Measurements from ENCODE around the gene CASP8AP2. TPM values are rescaled to one million over a fixed set of nuclear protein-coding genes. Genes with fewer than 3 reads are reported as not detected.

The CASP8AP2 gene
- total and polyA plus RNA-seq, 2 of the 13 experiments (the other 11 are each of a cell fraction or from before 2014, with no cell fraction given), result 5.7 to 13.5 TPM

DNA sequence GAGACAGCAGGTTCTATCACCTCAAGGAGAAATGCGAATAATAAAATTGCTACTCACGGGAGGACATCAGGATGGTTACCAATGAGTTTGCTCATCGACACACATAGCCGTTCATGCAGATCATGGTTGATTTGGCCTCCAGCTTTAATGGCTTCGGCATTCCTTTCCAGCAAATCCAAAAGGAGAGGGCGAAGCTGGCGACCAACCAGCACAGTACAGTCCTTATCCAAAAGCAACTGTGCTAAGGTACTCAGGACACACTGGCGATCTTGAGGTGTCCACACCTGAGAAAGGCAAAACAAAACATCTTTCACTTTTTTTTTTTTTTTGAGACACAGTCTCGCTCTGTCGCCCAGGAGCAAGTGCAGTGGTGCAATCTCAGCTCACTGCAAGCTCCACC lies 26.4 kb upstream of the CASP8AP2 start:
- Histone ChIP-seq H2AFZ (ENCODE audit: low read length) (no peak overlapping the region), H3K36me3 (replicated peaks in 1 of 2; ENCODE audit: control insufficient read depth in 1 of 2, insufficient read depth in 2 of 2, low read length in 2 of 2) (peaks cover 9 to 34% of the 10 kb centered on the region in 2 experiments), H3K27me3 (ENCODE audit: control insufficient read depth in 1 of 2, insufficient read depth in 2 of 2, low read length in 2 of 2) (no peaks in the 10 kb centered on the region), H3K27ac (ENCODE audit: extremely low read length, insufficient read depth, low read length) (no peak overlapping the region), H3K4me3 (replicated peaks in 1 of 3; ENCODE audit: insufficient read depth in 1 of 3, low read depth in 2 of 3, low read length in 3 of 3) (no peak overlapping the region), H4K20me1 (ENCODE audit: insufficient read depth, low read length) (no peaks in the 10 kb centered on the region), H3K4me1 (ENCODE audit: insufficient read depth, low read length) (no peaks in the 10 kb centered on the region), H3K79me2 (ENCODE audit: insufficient read depth, low read length) (peaks cover 41% of the 10 kb centered on the region), H3K9me3 (ENCODE audit: low read length) (no peaks in the 10 kb centered on the region), H3K9ac (ENCODE audit: insufficient read depth, low read depth, low read length) (no peak overlapping the region), H3K4me2 (ENCODE audit: low read depth, low read length) (no peak overlapping the region)
- no peak for ATAC-seq
- ChIA-PET CTCF (ENCODE audit: low intra/inter-chr PET ratio, low total read pairs) (no interaction called here), POLR2A (no interaction called here)
- 95% methylated on average over 10 of the region's 10 CpGs for WGBS (ENCODE audit: low lambda C conversion rate)
- intact Hi-C loops (cut with micrococcal nuclease; ENCODE audit: unreplicated experiment) (no loop called here), in situ Hi-C loops (cut with HindIII; ENCODE audit: extremely low pct_ligation_motif_present, low pct_unique_long_range_greater_than_20kb) (no loop called here)
- no peak for DNase-seq (ENCODE audit: low spot score)
- no peak for FAIRE-seq
- TF ChIP-seq GZF1 (CRISPR knock-in tag; IDR thresholded peaks at IDR 0.05) (no peak), FOXO4 (CRISPR knock-in tag; conservative IDR thresholded peaks at IDR 0.05) (no peak), ZNF563 (CRISPR knock-in tag; IDR thresholded peaks at IDR 0.05) (no peak)
- no TSS peak for BruUV-seq (replicated peaks)

- no peaks in the 10 kb centered on the region for H3K9me3 ChIP-seq (ENCODE audit: low read length)
- no peak overlapping the region for H3K4me3 ChIP-seq (replicated peaks in 1 of 3; ENCODE audit: insufficient read depth in 1 of 3, low read depth in 2 of 3, low read length in 3 of 3)
- no peak for ATAC-seq
- no peaks in the 10 kb centered on the region for H4K20me1 ChIP-seq (ENCODE audit: insufficient read depth, low read length)
- H3K27me3 ChIP-seq (ENCODE audit: control insufficient read depth in 1 of 2, insufficient read depth in 2 of 2, low read length in 2 of 2), result no peaks in the 10 kb centered on the region
- FAIRE-seq, result no peak
- no peak overlapping the region for H3K27ac ChIP-seq (ENCODE audit: extremely low read length, insufficient read depth, low read length)
- H3K79me2 ChIP-seq (ENCODE audit: insufficient read depth, low read length), result peaks cover 58% of the 10 kb centered on the region
- TF ChIP-seq STAG1 (CRISPR knock-in tag; IDR thresholded peaks at IDR 0.05) (no peak), TBP (CRISPR knock-in tag; IDR thresholded peaks at IDR 0.05) (no peak), NRL (CRISPR knock-in tag; IDR thresholded peaks at IDR 0.05; ENCODE audit: borderline replicate concordance) (no peak), ZNF33B (CRISPR knock-in tag; IDR thresholded peaks at IDR 0.05) (no peak), KDM2A (CRISPR knock-in tag; IDR thresholded peaks at IDR 0.05; ENCODE audit: borderline replicate concordance, low read depth) (no peak)
- TF ChIP-seq, protein P1, sequence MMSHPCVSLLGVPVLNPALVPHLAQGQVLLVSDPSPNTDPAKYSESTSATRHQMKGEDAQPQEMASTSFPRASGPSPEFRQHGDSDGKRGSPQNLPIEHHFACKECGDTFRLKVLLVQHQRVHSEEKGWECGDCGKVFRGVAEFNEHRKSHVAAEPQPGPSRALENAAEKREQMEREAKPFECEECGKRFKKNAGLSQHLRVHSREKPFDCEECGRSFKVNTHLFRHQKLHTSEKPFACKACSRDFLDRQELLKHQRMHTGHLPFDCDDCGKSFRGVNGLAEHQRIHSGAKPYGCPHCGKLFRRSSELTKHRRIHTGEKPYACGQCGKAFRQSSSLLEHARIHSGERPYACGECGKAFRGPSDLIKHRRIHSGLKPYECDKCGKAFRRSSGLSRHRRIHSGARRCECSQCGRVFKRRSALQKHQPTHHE (CRISPR knock-in tag; IDR thresholded peaks at IDR 0.05; ENCODE audit: borderline replicate concordance), result no peak
- no peak overlapping the region for H3K9ac ChIP-seq (ENCODE audit: insufficient read depth, low read depth, low read length)
- BruUV-seq (replicated peaks), result no TSS peak
- WGBS (ENCODE audit: low lambda C conversion rate), result 98% methylated on average over 6 of the region's 6 CpGs
- intact Hi-C loops (cut with micrococcal nuclease; ENCODE audit: unreplicated experiment), result no loop called here
- in situ Hi-C loops (cut with HindIII; ENCODE audit: extremely low pct_ligation_motif_present, low pct_unique_long_range_greater_than_20kb), result no loop called here
- POLR2A ChIA-PET, result interaction anchor here (1.2 kb wide), 1 partner anchor 14 kb away, joined by 3 read pairs; the partner anchor contains the start of gene MDN1
- CTCF ChIA-PET (ENCODE audit: low intra/inter-chr PET ratio, low total read pairs), result no interaction called here
- no peak for DNase-seq (ENCODE audit: low spot score)
- H3K36me3 ChIP-seq (replicated peaks in 1 of 2; ENCODE audit: control insufficient read depth in 1 of 2, insufficient read depth in 2 of 2, low read length in 2 of 2), result peaks cover 5 to 18% of the 10 kb centered on the region in 2 experiments; a peak in 4 of 5 replicates
- no peak overlapping the region for H2AFZ ChIP-seq (ENCODE audit: low read length)
- H3K4me1 ChIP-seq (ENCODE audit: insufficient read depth, low read length), result no peaks in the 10 kb centered on the region
- H3K4me2 ChIP-seq (ENCODE audit: low read depth, low read length), result no peak overlapping the region
These were observed 23.8 kb upstream of the CASP8AP2 start for GRCh38 chr6:89805814-89806371.

Data from HepG2 (cell line).